A673 (cell line): Measurements from ENCODE around the gene CACNG8.

Source experiments
- CTCF ChIP-seq: fragments of 300-800, 200-600 bp; sonication (generic); conservative IDR thresholded peaks from 2 replicates; pipeline ENCODE4 v1.5.1; 2017; ENCODE audit warnings: low read depth, mild to moderate bottlenecking, antibody characterized with exemption, low read length, moderate library complexity, mixed read lengths
- EZH2 ChIP-seq: fragments of 200-600 bp; sonication (generic); IDR thresholded peaks from 2 replicates; pipeline ENCODE4 v1.6.1; 2017; ENCODE audit warnings: borderline replicate concordance, low read depth, mild to moderate bottlenecking, mixed read lengths, antibody characterized with exemption, low read length; ENCODE audit not compliant: poor library complexity, severe bottlenecking

GRCh38 chr19:54001496-54001895, 38.8 kb downstream of the CACNG8 start:
- TF ChIP-seq CTCF, result no peak
- TF ChIP-seq EZH2, result no peak
